ENCODE results near the gene IL1RL2. TPM values are rescaled to one million over a fixed set of nuclear protein-coding genes. Genes with fewer than 3 reads are reported as not detected.

IL1RL2 gene
- total RNA-seq, 1 donor from 2014 or later = 0.20 TPM

DNA sequence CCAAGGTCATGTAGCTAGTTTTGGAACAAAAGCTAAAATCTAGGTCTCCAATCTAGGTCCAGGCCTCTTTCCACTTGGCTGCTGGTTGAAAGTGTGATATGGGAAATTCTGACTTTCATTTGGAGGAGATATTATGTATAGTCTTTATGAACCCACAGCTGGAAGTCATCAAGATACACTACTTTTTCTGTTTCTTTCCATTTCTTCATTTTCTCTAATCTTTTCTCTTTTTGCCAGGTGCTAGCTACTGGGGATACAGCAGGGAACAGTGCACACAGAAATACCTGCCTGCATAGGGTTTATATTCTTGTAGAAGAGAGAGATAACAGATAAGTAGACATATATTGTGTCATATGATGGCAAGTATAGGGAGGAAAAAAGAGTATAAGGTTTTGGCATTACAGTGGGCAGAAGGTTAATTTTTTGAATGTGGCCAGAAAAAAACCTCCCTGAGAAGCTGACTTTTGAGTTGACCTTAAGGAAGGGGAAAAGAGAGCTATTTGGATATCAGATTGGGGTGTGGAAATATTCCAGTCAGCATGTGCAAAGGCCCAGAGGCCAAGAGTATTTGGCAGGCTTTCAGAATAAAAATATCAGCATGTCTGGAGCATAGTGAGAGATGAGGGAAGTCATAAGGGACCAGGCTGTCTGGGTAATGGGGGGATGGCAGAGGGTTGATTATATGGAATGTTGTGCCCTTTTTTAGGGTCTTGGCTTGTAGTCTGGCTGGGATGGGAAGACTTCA lies 28.6 kb upstream of the IL1RL2 start:
- no peak for DNase-seq (ENCODE audit: low read depth in 2 of 2)

- DNase-seq (ENCODE audit: low read depth in 2 of 2) = peak in 1 of 2 donors; percentile 41
Observed at GRCh38 chr2:102159295-102159694, 27.5 kb upstream of the IL1RL2 start.

DNA sequence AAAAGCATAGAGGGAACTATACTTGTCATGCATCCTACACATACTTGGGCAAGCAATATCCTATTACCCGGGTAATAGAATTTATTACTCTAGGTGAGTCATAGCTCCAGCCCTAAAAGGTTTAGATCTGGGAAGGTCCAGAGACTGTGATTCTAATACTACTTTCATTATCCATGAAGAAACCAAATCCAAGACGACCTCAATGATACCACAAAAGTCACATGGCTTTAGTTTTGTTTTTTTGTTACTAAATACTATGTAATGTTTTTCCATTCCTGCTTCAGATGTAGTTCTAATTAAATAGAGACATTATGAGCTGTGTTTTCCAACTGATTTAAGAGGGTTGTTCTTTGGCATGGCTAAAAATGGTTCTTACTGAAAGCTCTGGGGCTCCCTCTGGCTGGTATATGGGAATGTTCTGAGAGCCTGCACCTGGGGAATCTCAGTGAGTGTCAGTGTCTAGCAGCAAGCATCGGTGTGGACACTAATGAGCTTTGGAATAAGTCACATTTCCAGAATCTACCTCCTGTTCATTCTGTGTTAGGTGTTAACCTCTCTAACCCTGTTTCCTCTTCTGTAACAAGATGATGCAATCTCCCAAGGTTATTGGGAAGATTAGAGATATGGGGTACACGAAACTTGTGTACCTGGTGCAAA lies 20.5 kb upstream of the IL1RL2 start:
- DNase-seq (ENCODE audit: low read depth in 2 of 2) = peak; percentile 68 to 76

GRCh38 chr2:102168026-102168771 lies 18.6 kb upstream of the IL1RL2 start:
- DNase-seq (ENCODE audit: low read depth in 2 of 2) = no peak

DNA sequence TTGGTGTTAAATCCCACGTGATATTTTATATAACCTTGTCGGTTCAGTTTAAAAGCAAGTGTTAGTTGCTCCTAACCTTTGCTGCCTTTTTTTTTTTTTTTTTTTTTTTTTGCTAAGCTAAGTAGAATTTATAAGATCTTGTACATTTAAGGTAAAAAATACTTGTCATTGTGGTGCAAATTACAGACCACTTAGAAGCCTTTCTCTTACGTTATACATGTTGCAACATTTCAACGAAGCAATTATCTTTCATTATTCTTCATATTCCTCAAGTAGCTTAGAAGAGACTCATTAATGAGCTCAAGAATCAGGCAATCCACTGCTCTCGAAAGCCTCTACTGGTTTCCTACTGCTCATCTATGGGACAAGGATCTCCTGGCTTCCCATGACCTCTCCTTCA lies 14.9 kb upstream of the IL1RL2 start:
- DNase-seq (ENCODE audit: low read depth in 2 of 2) = no peak

GRCh38 chr2:102172745-102173144 lies 14.1 kb upstream of the IL1RL2 start:
- no peak for DNase-seq (ENCODE audit: low read depth in 2 of 2)

- DNase-seq (ENCODE audit: low read depth in 2 of 2) = no peak
Observed at GRCh38 chr2:102176172-102176571, 10.7 kb upstream of the IL1RL2 start.

GRCh38 chr2:102177814-102178478 lies 8.9 kb upstream of the IL1RL2 start:
- DNase-seq (ENCODE audit: low read depth in 2 of 2) = no peak

DNA sequence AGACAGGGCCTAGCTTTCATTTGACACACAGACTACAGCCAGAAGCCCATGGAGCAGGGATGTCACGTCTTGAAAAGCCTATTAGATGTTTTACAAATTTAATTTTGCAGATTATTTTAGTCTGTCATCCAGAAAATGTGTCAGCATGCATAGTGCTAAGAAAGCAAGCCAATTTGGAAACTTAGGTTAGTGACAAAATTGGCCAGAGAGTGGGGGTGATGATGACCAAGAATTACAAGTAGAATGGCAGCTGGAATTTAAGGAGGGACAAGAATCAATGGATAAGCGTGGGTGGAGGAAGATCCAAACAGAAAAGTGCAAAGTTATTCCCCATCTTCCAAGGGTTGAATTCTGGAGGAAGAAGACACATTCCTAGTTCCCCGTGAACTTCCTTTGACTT lies 7.8 kb upstream of the IL1RL2 start:
- no peak for DNase-seq (ENCODE audit: low read depth in 2 of 2)

- no peak for DNase-seq (ENCODE audit: low read depth in 2 of 2)
Observed at GRCh38 chr2:102179788-102180686, 6.8 kb upstream of the IL1RL2 start.

DNA sequence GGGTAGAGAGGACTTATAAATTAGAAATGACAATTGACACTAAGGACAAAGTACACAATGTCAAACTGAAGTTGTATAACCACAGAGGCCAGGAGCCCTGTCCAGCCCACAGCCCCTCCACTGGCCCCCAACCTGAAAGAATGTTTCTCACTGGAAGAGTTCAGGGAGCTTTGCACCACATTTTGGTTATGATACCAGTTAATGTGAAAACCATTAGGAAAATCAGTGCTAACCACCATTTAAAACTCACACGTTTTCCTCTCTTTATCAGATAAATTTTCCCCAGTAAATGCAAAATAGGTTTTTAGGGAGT lies 6.2 kb upstream of the IL1RL2 start:
- no peak for DNase-seq (ENCODE audit: low read depth in 2 of 2)

DNA sequence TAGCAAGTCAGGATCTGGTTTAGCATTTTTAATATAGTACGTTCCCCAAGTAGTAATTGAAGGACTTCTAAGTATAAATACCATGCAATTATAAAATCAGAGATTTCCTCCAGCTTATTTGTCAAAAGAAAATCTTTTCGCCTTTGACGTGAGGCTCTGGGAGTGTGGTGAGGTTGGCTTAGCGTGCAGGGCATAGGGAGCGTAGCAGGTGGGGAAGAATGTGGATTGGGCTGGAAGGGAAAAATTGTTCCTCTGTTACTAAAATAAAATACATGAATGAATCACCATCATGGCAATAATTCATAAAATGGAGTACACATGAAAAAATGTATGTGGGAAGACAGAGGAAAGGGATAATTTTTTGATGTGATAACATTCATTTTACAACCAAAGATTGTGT lies 5.4 kb upstream of the IL1RL2 start:
- no peak for DNase-seq (ENCODE audit: low read depth in 2 of 2)

DNA sequence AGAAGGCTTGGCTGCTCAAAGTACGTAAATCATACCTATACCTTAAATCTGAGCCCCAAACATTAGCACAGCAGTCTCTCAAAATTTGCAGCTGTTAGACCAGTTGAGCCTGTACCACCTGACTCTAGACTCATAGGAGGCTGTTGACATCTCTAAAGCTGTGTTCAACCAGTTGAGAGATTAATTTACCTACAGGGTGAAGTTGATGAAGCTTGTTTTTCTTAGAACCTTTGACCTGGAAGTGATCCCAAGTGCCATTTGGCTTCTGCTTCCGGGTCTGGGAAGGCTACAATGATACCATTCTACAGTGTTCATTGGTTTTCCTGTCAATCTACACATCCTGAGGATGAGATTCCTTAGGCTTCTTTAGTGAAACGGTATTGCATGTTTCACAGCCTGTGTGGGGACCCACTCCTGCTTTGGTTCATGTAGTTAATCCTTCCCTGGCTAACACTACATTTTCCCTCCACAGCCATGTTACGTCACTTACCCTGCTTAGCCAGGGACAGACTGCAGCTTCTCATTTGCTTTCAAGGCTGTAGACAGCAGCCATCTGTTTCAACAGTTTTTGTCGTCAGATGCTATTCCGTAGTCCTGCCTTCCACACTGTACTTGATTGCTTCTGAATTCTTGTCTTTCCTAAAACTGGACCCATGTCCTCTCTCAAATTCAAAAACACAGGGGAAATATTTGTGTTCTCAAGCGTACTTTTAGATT lies 4.7 kb upstream of the IL1RL2 start:
- DNase-seq (ENCODE audit: low read depth in 2 of 2) = no peak

DNA sequence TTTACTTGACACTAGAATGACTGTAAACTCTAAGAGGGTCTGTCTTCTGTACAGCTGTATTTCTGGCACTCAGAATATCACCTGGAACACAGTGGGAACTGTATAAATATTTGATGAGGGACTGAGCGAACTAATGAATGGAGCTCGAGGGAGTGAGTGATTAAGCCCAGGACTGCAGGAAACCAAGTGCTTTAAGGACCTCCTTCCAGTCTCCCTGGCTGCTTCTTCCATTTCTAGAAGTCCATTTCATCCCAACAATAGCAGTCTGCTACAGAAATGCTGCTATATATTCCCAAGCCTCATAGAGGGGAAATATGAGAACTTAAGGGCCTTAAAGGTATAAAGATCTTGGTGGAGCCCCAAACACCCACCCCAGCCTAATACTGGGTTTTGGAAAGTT lies 2.8 kb upstream of the IL1RL2 start:
- DNase-seq (ENCODE audit: low read depth in 2 of 2) = no peak

DNA sequence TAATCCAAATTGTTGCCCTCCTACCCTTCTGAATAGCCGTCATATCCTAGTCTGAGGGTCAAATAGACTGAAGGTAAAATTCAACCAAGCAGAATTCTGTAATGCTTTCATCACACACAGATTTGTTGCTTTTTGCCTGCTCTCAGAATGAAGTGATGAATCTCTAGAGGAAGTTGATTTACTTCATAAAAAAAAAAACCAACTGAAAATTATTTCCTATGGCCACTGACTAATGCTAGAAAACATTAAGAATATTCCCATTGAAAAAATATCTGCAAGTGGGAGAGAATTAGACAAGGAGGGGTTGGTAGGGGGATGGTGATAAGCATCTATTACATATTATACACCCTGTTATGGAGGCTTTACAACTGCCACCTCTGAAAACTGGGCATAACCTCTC lies 2.3 kb upstream of the IL1RL2 start:
- peak in 1 of 2 donors; percentile 48 for DNase-seq (ENCODE audit: low read depth in 2 of 2)

DNA sequence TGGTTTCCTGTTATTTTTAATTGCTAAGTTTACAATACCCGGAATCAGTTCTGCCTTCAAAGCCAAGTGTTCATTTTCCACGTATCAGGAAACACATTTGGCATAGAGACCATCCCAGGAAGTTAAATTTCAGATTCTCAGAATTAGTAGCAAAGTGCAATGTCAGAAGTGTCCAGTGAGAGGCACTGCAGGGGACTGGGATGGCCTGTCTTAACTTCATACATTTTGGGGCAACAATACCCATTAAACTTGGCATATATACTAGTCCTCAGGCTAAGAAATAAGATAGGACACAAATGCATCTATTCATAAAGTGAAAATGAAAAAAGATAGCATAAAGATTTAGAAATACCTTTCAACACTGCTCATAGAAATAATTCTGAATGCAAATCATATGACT lies 1.5 kb upstream of the IL1RL2 start:
- DNase-seq (ENCODE audit: low read depth in 2 of 2) = peak; percentile 72

- DNase-seq (ENCODE audit: low read depth in 2 of 2) = peak in 1 of 2 donors; percentile 39
Observed at GRCh38 chr2:102187496-102188150, 800 bp downstream of the IL1RL2 start.

DNA sequence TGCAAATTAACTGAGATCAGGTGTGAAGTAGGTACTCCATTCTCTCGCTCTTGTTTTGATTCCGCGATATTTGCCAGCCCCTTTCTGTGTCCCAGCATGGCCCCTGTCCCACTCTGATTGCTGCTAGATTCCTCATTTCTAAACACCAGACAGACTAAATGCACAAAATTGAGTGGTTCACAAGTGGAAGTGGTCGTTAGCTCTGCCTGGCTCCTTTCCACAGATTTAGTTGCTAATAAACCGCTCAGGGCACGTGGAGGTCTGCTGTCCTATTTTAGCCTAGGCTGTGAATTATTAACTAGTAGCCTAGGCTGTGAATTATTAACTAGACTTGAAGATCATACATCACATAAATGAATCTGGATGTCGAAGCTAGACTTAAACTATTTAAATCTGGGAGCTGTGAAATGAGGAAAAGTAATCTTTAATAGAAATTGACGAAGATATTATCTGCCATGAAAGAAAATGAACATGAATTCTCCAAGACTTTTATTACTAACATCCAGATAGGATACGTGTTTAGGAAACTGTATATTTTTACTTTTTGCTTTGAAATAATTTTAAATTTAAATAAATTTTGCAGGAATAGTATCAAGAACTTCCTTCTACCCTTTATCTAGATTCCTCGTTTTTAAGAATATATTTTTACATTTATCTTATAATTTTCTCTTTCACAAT lies 3.7 kb downstream of the IL1RL2 start:
- DNase-seq (ENCODE audit: low read depth in 2 of 2) = no peak

DNA sequence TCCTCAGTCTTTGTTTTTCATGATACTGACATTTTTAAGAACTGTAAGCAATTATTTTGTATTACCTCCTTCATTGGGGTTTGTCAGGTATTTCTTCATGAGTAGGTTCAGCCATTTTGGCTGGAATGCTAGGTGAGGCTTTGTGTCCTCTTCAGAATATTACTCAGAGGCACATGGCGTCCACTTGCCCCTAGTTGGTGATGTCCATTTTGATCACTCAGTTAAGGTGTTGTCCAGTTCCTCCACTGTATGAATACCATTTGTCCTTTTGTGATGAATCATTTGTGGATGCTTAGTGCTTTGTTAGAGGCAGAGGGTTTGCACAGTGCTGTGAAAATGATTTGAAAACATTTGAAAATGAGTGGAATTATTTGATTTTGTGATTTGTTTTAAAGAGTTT lies 4.7 kb downstream of the IL1RL2 start:
- DNase-seq (ENCODE audit: low read depth in 2 of 2) = no peak
